Panc1 (cell line): ENCODE results near the gene AKR1C8. TPM values are rescaled to one million over a fixed set of nuclear protein-coding genes. Genes with fewer than 3 reads are reported as not detected.

Source experiments
- ATAC-seq: fragments of 200-7000 bp; cut with Tn5 transposase; 2 replicates; pipeline ENCODE4 v1.9.1; 2020; ENCODE audit warnings: mild to moderate bottlenecking, moderate library complexity
- BruUV-seq: library from RNA; stranded (reverse); fragments of 400-500 nt; replicated peaks from 2 replicates; lab custom pipeline; 2021; lab: Mats Ljungman, UMichigan
- CTCF ChIA-PET: fragments of 300-600 bp; sonication (Branson Sonifier 250); formaldehyde crosslinking; loops from one replicate; lab custom pipeline; 2022; ENCODE audit warnings: antibody characterized with exemption; lab: Charles Lee
- POLR2A ChIA-PET: fragments of 300-600 bp; sonication (Branson Sonifier 250); formaldehyde crosslinking; loops from one replicate; lab custom pipeline; 2022; ENCODE audit warnings: antibody characterized with exemption; lab: Charles Lee
- DNase-seq: peaks from one replicate; pipeline ENCODE4 v3.0.0-alpha.2; 2010; ENCODE audit warnings: low read depth, low spot score
- H3K27ac ChIP-seq: 2 replicates; pipeline ENCODE4 v1.5.1; 2011; ENCODE audit warnings: mild to moderate bottlenecking, low read length, inconsistent platforms
- H3K27me3 ChIP-seq: fragments of 200-500 bp; sonication (Bioruptor generic); 2 replicates; pipeline ENCODE4 v1.6.0; 2014; ENCODE audit warnings: low read length, inconsistent platforms; ENCODE audit not compliant: control insufficient read depth, insufficient read depth
- H3K36me3 ChIP-seq: fragments of 200-500 bp; sonication (Bioruptor generic); 2 replicates; pipeline ENCODE4 v1.5.1; 2014; ENCODE audit warnings: inconsistent platforms, mild to moderate bottlenecking, low read length, moderate library complexity; ENCODE audit not compliant: control insufficient read depth, insufficient read depth
- H3K4me1 ChIP-seq: 2 replicates; pipeline ENCODE4 v1.5.1; 2011; ENCODE audit warnings: inconsistent platforms, mild to moderate bottlenecking, low read length, moderate library complexity; ENCODE audit not compliant: control insufficient read depth, insufficient read depth
- H3K4me3 ChIP-seq, 2 experiments: 2 replicates each; pipeline ENCODE4 v1.5.1; 2011 to 2012; ENCODE audit warnings: low read depth in 2 of 2, low read length in 2 of 2, mild to moderate bottlenecking in 2 of 2, inconsistent platforms in 1 of 2, moderate library complexity in 1 of 2
- H3K9me3 ChIP-seq: fragments of 200-500 bp; sonication (Bioruptor generic); 2 replicates; pipeline ENCODE4 v1.5.1; 2014; ENCODE audit warnings: low read depth, mild to moderate bottlenecking, inconsistent platforms, low read length, moderate library complexity; ENCODE audit not compliant: control insufficient read depth, insufficient read depth
- POLR2AphosphoS5 ChIP-seq: IDR thresholded peaks from 2 replicates; pipeline ENCODE4 v1.6.1; 2012; ENCODE audit warnings: mild to moderate bottlenecking, low read depth, low read length, moderate library complexity
- SIN3A ChIP-seq: IDR thresholded peaks from 2 replicates; pipeline ENCODE4 v1.6.1; 2012; ENCODE audit warnings: low read depth, mild to moderate bottlenecking, low read length, moderate library complexity, borderline replicate concordance; ENCODE audit not compliant: insufficient read depth
- TCF7L2 ChIP-seq: IDR thresholded peaks from 2 replicates; pipeline ENCODE4 v1.6.1; 2011; ENCODE audit warnings: mild to moderate bottlenecking, low read depth, low read length, inconsistent platforms
- in situ Hi-C: cut with HindIII; loops from 2 replicates; pipeline ENCODE4 v1.10.0; 2016; ENCODE audit warnings: low sequenced_read_pairs, low pct_unique_long_range_greater_than_20kb
- intact Hi-C: fragments of 100-400 bp; cut with micrococcal nuclease; formaldehyde crosslinking; loops from one replicate; pipeline ENCODE4 v1.10.0; 2022; ENCODE audit not compliant: unreplicated experiment
- total RNA-seq: library from RNA; stranded (reverse); gene quantifications from one replicate; pipeline ENCODE4 v1.2.1, GENCODE V29; 2021; ENCODE audit not compliant: unreplicated experiment
- TF ChIP-seq, protein P1 (sequence below), 2 experiments: IDR thresholded peaks; 2 replicates each; pipeline ENCODE4 v1.6.1; 2011 to 2012; ENCODE audit warnings: low read depth in 2 of 2, control low read depth in 1 of 2, low read length in 1 of 2, mild to moderate bottlenecking in 1 of 2, moderate library complexity in 1 of 2; ENCODE audit not compliant: insufficient read depth in 1 of 2
- TF ChIP-seq, protein P2 (sequence below): fragments of 450-650 bp; IDR thresholded peaks from 2 replicates; pipeline ENCODE4 v1.5.1; 2017; ENCODE audit warnings: mild to moderate bottlenecking

Gene AKR1C8
- total RNA-seq, 1 experiment from 2014 or later, result not detected

DNA sequence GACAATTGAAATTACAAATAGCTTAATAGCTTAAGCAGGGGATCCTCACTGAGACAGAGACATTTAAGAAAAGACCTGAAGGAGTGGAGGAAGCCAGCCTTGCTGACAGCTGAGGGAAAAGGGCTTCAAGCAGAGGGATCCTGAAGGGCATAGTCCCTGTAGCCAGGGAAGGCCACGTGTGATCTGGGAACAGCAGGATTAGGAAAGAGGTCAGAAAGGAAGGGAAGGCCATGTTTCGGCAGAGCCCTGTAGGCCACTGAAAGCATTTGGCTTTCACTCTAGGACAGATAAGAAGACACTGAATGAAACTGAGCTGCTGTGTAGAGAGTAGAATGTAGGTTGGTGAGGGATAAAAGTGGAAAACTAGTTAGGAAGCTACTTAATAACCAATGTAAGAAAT is 3.4 kb upstream of the AKR1C8 start:
- intact Hi-C loops (no loop called here), in situ Hi-C loops (no loop called here)
- ATAC-seq (no peak), DNase-seq (no peak)
- CTCF ChIA-PET, result interaction anchor here (0.6 kb wide), 1 partner anchor 95 kb away, joined by 3 read pairs; no protein-coding TSS in a partner anchor
- POLR2A ChIA-PET, result no interaction called here
- Histone ChIP-seq H3K4me1 (no peaks in the 10 kb centered on the region), H3K36me3 (no peaks in the 10 kb centered on the region), H3K4me3 (no peak overlapping the region), H3K9me3 (no peaks in the 10 kb centered on the region), H3K27ac (no peak overlapping the region), H3K27me3 (no peaks in the 10 kb centered on the region)
- TF ChIP-seq, protein P1, sequence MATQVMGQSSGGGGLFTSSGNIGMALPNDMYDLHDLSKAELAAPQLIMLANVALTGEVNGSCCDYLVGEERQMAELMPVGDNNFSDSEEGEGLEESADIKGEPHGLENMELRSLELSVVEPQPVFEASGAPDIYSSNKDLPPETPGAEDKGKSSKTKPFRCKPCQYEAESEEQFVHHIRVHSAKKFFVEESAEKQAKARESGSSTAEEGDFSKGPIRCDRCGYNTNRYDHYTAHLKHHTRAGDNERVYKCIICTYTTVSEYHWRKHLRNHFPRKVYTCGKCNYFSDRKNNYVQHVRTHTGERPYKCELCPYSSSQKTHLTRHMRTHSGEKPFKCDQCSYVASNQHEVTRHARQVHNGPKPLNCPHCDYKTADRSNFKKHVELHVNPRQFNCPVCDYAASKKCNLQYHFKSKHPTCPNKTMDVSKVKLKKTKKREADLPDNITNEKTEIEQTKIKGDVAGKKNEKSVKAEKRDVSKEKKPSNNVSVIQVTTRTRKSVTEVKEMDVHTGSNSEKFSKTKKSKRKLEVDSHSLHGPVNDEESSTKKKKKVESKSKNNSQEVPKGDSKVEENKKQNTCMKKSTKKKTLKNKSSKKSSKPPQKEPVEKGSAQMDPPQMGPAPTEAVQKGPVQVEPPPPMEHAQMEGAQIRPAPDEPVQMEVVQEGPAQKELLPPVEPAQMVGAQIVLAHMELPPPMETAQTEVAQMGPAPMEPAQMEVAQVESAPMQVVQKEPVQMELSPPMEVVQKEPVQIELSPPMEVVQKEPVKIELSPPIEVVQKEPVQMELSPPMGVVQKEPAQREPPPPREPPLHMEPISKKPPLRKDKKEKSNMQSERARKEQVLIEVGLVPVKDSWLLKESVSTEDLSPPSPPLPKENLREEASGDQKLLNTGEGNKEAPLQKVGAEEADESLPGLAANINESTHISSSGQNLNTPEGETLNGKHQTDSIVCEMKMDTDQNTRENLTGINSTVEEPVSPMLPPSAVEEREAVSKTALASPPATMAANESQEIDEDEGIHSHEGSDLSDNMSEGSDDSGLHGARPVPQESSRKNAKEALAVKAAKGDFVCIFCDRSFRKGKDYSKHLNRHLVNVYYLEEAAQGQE (IDR thresholded peaks at IDR 0.05; ENCODE audit: insufficient read depth in 1 of 2, low read depth in 2 of 2, low read length in 1 of 2), result no peak
- no peak for TF ChIP-seq SIN3A
- BruUV-seq, result no TSS peak

DNA sequence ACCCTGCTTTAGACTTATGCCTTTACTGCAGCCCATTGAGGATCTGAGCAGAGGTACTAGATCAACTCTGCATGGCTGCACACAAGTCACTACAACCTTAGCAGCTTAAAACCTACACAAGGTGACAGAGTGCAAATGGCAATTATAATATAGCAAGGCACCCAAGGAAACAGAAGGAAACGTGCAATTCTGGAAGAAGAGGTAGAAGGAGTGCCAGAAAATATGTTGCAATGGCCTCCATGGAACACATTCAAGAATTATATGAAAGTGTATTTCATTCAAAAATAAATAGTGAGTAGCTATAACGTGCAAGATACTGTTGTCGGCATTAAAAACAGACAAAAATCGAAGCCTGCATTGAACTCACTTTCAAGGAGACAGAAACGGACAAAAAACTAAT is 2.9 kb upstream of the AKR1C8 start:
- Histone ChIP-seq H3K27ac (no peak overlapping the region), H3K36me3 (no peaks in the 10 kb centered on the region), H3K27me3 (no peaks in the 10 kb centered on the region), H3K4me1 (no peaks in the 10 kb centered on the region), H3K4me3 (no peak overlapping the region), H3K9me3 (no peaks in the 10 kb centered on the region)
- ChIA-PET POLR2A (no interaction called here), CTCF (no interaction called here)
- in situ Hi-C loops (no loop called here), intact Hi-C loops (no loop called here)
- no TSS peak for BruUV-seq
- ATAC-seq (no peak), DNase-seq (no peak)
- TF ChIP-seq SIN3A, result no peak
- TF ChIP-seq POLR2AphosphoS5, result no peak
- TF ChIP-seq, protein P1 (IDR thresholded peaks at IDR 0.05; ENCODE audit: insufficient read depth in 1 of 2, low read depth in 2 of 2, low read length in 1 of 2), result no peak
- TF ChIP-seq, protein P2, sequence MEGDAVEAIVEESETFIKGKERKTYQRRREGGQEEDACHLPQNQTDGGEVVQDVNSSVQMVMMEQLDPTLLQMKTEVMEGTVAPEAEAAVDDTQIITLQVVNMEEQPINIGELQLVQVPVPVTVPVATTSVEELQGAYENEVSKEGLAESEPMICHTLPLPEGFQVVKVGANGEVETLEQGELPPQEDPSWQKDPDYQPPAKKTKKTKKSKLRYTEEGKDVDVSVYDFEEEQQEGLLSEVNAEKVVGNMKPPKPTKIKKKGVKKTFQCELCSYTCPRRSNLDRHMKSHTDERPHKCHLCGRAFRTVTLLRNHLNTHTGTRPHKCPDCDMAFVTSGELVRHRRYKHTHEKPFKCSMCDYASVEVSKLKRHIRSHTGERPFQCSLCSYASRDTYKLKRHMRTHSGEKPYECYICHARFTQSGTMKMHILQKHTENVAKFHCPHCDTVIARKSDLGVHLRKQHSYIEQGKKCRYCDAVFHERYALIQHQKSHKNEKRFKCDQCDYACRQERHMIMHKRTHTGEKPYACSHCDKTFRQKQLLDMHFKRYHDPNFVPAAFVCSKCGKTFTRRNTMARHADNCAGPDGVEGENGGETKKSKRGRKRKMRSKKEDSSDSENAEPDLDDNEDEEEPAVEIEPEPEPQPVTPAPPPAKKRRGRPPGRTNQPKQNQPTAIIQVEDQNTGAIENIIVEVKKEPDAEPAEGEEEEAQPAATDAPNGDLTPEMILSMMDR, result no peak
- no peak for TF ChIP-seq TCF7L2
